Midbrain (tissue), 1 donor: Measurements from ENCODE around the gene TET2.
"Not testable (repeated sequence)": the region's sequence is repeated elsewhere in the genome, so short reads cannot be mapped to it uniquely, and the experiment has no call there.

Experiments
- DNase-seq: peaks from one replicate; lab custom pipeline; 2025; lab: John Stamatoyannopoulos, UW

Gene TET2

GRCh38 chr4:105293360-105293759 is 146.7 kb downstream of the TET2 start:
- no peak for DNase-seq

- no peak for DNase-seq
Measured at GRCh38 chr4:105296672-105297071, 150.0 kb downstream of the TET2 start.

GRCh38 chr4:105299027-105299426 is 152.4 kb downstream of the TET2 start:
- DNase-seq: not testable (repeated sequence)

GRCh38 chr4:105304085-105304484 is 157.4 kb downstream of the TET2 start:
- no peak for DNase-seq

GRCh38 chr4:105305019-105305836 is 158.6 kb downstream of the TET2 start:
- DNase-seq: no peak

GRCh38 chr4:105306158-105306781 is 159.6 kb downstream of the TET2 start:
- DNase-seq: no peak

GRCh38 chr4:105306820-105307219 is 160.1 kb downstream of the TET2 start:
- no peak for DNase-seq

- no peak for DNase-seq
Measured at GRCh38 chr4:105318486-105318885, 171.8 kb downstream of the TET2 start.

GRCh38 chr4:105327222-105327621 is 180.5 kb downstream of the TET2 start:
- DNase-seq: no peak

- DNase-seq: no peak
Measured at GRCh38 chr4:105327956-105328355, 181.3 kb downstream of the TET2 start.

GRCh38 chr4:105329081-105329480 is 182.4 kb downstream of the TET2 start:
- no peak for DNase-seq
